Lower lobe of right lung (tissue), 2 donors: ENCODE data around the gene RASA3. TPM values are rescaled to one million over a fixed set of nuclear protein-coding genes. Genes with fewer than 3 reads are reported as not detected.
"Not testable (repeated sequence)": the region's sequence is repeated elsewhere in the genome, so short reads cannot be mapped to it uniquely, and the experiment has no call there.

Source experiments
- ATAC-seq, 2 donors: fragments of 200-7000 bp; cut with Tn5 transposase; one replicate each; pipeline ENCODE4 v1.9.1; 2020 to 2022; ENCODE audit warnings: mild to moderate bottlenecking in 2 of 2, moderate library complexity in 2 of 2
- DNase-seq: peaks from one replicate; pipeline ENCODE4 v3.0.0-alpha.2; 2020
- H3K27ac ChIP-seq: fragments of 200-600 bp; one replicate; pipeline ENCODE4 v1.8.0; 2022
- H3K27me3 ChIP-seq: fragments of 200-600 bp; one replicate; pipeline ENCODE4 v1.8.0; 2022; ENCODE audit warnings: low read depth
- H3K36me3 ChIP-seq: fragments of 200-600 bp; one replicate; pipeline ENCODE4 v1.8.0; 2022; ENCODE audit warnings: mild to moderate bottlenecking
- H3K4me1 ChIP-seq: fragments of 200-600 bp; one replicate; pipeline ENCODE4 v1.8.0; 2022
- H3K4me3 ChIP-seq: fragments of 200-600 bp; one replicate; pipeline ENCODE4 v1.8.0; 2022; ENCODE audit warnings: mild to moderate bottlenecking
- H3K9me3 ChIP-seq: fragments of 200-600 bp; one replicate; pipeline ENCODE4 v1.8.0; 2022
- intact Hi-C: fragments of 100-400 bp; cut with DNase I; formaldehyde crosslinking; loops from one replicate; pipeline ENCODE4 v1.11.0; 2022
- total RNA-seq: library from RNA; stranded (reverse); fragmentation: NEBNext Ultra II Directional; extraction: Animal tissue kit (Norgen Biotek cat#: 25700); gene quantifications from one replicate; pipeline ENCODE4 v1.2.1, GENCODE V29; 2021
- TF ChIP-seq, protein P1 (sequence below): fragments of 200-600 bp; IDR thresholded peaks from one replicate; pipeline ENCODE4 v1.8.0; 2022; ENCODE audit warnings: antibody characterized with exemption, mild to moderate bottlenecking
- donor health status: DM: no; HTN: yes; CAD: no; lungs with severe emphysema.

RASA3 gene
- total RNA-seq, 1 donor from 2014 or later, result 19.1 TPM

DNA sequence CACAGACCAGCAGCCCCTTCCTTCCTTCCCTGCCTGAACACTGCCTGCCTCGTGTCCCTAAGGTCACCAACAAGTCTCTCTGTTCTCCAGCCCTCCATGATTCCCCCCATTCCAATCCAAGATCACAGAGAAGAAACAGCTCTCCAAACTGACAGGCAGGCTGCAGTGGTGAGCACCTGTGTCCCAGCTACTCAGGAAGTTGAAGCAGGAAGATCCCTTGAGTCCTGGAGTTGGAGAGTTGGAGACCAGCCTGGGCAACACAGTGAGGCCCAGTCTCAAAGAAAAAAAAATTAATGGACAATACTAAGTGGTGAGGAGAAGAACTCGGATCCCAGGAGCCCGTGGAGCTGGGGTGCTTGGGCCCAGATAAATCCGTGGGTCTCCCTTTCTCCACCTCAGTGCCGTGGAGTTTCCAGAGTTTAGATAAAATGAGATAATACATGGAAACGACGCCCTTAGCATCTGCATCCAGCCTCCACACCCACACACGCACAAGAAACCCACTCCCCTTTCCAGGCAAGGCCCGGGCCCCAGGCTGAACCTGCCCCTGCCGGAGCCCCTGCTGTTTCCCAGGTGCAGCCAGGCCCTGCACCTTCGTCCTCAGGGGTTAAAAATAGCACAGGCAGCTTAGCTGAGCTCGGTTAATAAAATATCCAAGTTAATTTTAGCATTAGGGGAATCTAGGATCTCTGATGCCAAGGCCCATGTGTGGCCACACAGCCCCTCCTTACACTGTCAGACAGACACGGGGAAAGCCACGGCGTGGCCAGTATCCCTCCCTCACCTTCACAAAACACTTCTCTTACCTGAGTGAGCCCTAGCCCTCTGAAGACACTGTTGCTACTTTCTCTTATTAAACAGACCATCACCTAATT lies 4.7 kb downstream of the RASA3 start:
- Histone ChIP-seq H3K36me3 (no peaks in the 10 kb centered on the region), H3K4me1 (peaks cover 70% of the 10 kb centered on the region), H3K27me3 (no peaks in the 10 kb centered on the region), H3K9me3 (no peaks in the 10 kb centered on the region), H3K27ac (peak overlapping the region; percentile 83), H3K4me3 (no peak overlapping the region)
- no peak for DNase-seq
- intact Hi-C loops, result no loop called here
- ATAC-seq, result no peak
- TF ChIP-seq, protein P1, sequence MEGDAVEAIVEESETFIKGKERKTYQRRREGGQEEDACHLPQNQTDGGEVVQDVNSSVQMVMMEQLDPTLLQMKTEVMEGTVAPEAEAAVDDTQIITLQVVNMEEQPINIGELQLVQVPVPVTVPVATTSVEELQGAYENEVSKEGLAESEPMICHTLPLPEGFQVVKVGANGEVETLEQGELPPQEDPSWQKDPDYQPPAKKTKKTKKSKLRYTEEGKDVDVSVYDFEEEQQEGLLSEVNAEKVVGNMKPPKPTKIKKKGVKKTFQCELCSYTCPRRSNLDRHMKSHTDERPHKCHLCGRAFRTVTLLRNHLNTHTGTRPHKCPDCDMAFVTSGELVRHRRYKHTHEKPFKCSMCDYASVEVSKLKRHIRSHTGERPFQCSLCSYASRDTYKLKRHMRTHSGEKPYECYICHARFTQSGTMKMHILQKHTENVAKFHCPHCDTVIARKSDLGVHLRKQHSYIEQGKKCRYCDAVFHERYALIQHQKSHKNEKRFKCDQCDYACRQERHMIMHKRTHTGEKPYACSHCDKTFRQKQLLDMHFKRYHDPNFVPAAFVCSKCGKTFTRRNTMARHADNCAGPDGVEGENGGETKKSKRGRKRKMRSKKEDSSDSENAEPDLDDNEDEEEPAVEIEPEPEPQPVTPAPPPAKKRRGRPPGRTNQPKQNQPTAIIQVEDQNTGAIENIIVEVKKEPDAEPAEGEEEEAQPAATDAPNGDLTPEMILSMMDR, result no peak

DNA sequence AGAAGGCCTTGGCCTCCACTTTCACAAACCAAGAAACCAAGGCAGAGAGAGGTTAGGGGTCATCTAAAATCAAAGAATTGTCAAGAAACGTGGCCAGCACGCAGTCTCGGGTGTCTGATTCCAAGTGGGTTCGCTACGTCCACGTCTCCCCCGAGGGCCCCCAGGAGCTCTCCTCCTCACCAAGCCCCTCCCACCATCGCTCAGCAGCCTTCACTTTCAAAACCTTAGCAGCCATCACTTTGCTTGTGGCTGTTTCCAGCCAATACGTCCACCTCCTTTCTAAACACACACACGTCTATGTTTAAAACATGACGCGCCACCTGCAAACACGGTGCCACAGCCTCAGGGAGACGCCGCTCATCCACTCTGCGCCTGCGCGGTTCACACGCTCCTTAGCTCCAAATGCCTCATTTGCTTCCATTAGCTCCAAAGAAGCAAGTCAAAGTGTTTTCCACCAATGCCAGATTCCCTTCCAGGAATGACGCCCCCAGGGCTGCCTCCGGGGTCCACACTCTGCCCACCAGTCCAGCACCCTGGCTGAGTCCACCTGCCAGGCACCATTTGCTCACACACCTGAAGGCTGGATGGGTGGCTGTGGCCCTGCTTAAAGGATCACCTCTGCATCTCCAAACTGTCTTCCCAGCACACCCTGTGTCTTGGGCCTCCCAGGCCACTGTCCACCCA lies 5.5 kb downstream of the RASA3 start:
- Histone ChIP-seq H3K4me3 (no peak overlapping the region), H3K27ac (no peak overlapping the region), H3K9me3 (no peaks in the 10 kb centered on the region), H3K27me3 (no peaks in the 10 kb centered on the region), H3K4me1 (peaks cover 78% of the 10 kb centered on the region), H3K36me3 (no peaks in the 10 kb centered on the region)
- no peak for ATAC-seq
- no peak for DNase-seq
- TF ChIP-seq, protein P1, result no peak
- intact Hi-C loops, result no loop called here

DNA sequence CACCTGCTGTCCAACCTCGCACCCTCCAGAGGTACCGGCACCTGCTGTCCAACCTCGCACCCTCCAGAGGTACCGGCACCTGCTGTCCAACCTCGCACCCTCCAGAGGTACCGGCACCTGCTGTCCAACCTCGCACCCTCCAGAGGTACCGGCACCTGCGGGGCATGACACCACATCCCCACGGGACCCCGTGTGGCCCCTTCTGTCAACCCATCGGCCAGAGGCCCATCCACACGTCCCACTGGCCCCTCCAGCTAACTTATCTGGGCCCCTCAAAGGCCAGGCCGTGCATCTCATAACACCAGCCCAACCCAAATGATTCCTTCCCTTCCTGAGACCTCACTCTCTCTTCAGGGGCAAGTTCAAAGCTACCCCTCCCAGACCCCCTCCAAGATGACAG lies 6.3 kb downstream of the RASA3 start:
- H3K4me3 ChIP-seq, H3K36me3 ChIP-seq, intact Hi-C loops, ATAC-seq, H3K9me3 ChIP-seq, H3K27ac ChIP-seq, DNase-seq, H3K27me3 ChIP-seq: not testable (repeated sequence)
- H3K4me1 ChIP-seq, result peaks cover 76% of the 10 kb centered on the region

DNA sequence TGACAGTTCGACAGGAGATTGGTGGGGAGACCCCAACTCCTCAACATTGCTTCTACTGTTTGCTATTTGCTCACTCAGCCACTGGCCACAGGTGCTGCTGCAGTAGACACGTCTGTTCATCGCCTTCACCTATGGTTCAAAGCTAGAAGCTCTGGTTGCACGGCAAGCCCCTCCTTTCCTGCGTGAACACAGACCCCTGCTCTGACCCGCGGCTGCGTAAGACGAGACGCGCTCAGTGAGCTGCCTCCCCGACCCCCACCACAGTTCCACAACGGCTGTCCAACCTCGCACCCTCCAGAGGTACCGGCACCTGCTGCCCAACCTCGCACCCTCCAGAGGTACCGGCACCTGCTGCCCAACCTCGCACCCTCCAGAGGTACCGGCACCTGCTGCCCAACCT lies 6.8 kb downstream of the RASA3 start:
- Histone ChIP-seq H3K4me1 (peaks cover 72% of the 10 kb centered on the region), H3K4me3 (no peak overlapping the region), H3K27me3 (no peaks in the 10 kb centered on the region), H3K9me3 (no peaks in the 10 kb centered on the region), H3K36me3 (no peaks in the 10 kb centered on the region), H3K27ac (no peak overlapping the region)
- TF ChIP-seq, protein P1, result no peak
- intact Hi-C loops, result no loop called here
- DNase-seq (peak; percentile 36), ATAC-seq (no peak)

DNA sequence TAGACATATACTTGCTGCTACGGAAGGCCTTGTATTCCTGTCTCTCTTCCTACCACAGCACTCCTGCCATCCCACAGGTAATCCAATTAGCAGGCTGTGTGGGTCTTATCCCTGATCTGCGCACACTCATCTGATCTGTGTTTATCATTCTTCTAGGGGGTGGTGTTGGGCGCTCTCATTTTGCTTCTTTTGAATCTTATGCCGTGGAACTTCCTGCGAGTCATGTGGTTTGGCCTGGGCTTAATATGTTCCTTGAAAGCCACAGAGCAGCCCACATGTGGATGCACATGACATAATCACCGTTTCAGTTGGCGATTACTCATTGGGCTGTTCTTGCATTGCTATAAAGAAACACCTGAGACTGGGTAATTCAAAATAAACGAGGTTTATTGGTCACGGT lies 7.5 kb downstream of the RASA3 start:
- H3K27me3 ChIP-seq, result no peaks in the 10 kb centered on the region
- H3K9me3 ChIP-seq, result no peaks in the 10 kb centered on the region
- no peak overlapping the region for H3K27ac ChIP-seq
- no peak for DNase-seq
- TF ChIP-seq, protein P1, result no peak
- ATAC-seq, result no peak
- intact Hi-C loops, result no loop called here
- peaks cover 66% of the 10 kb centered on the region for H3K4me1 ChIP-seq
- no peaks in the 10 kb centered on the region for H3K36me3 ChIP-seq
- no peak overlapping the region for H3K4me3 ChIP-seq

DNA sequence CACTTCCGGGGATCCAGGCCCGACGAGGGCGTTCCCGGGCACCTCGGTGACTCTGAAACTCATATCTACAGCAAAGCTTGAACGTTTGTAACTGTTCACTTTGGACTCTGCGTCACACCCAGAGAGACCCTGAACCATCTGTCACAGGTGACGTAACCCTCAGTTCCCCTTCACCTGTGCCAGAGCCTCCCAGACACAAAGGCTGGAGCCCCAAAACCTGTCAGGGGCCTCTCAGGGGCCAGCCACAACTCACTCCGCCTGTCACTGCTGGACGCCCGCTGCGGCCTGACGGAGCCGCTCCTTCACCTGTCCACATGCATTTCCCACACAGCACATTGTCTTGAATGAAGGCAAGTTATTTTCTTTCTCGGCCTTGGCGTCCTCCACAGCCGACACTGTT lies 8.0 kb downstream of the RASA3 start:
- H3K4me3 ChIP-seq, result no peak overlapping the region
- intact Hi-C loops, result no loop called here
- no peak overlapping the region for H3K27ac ChIP-seq
- TF ChIP-seq, protein P1, result no peak
- H3K27me3 ChIP-seq, result no peaks in the 10 kb centered on the region
- ATAC-seq (no peak), DNase-seq (peak; percentile 42)
- peaks cover 61% of the 10 kb centered on the region for H3K4me1 ChIP-seq
- no peaks in the 10 kb centered on the region for H3K36me3 ChIP-seq
- H3K9me3 ChIP-seq, result no peaks in the 10 kb centered on the region
